ENCODE data around the gene PEX26.
"Not testable (repeated sequence)": the region's sequence is repeated elsewhere in the genome, so short reads cannot be mapped to it uniquely, and the experiment has no call there.

The PEX26 gene

GRCh38 chr22:18077639-18078328 is at the start of gene PEX26:
Gene PEX26 (plus strand): TSS chr22:18077990. CDS start chr22:18078377, 387 bp downstream.
- peak; percentile 92 for DNase-seq (ENCODE audit: low read depth)

- DNase-seq (ENCODE audit: low read depth), result no peak
Observed at GRCh38 chr22:18028817-18029527, 48.8 kb upstream of the PEX26 start.

GRCh38 chr22:18029686-18030267 is 48.0 kb upstream of the PEX26 start:
- no peak for DNase-seq (ENCODE audit: low read depth)

DNA sequence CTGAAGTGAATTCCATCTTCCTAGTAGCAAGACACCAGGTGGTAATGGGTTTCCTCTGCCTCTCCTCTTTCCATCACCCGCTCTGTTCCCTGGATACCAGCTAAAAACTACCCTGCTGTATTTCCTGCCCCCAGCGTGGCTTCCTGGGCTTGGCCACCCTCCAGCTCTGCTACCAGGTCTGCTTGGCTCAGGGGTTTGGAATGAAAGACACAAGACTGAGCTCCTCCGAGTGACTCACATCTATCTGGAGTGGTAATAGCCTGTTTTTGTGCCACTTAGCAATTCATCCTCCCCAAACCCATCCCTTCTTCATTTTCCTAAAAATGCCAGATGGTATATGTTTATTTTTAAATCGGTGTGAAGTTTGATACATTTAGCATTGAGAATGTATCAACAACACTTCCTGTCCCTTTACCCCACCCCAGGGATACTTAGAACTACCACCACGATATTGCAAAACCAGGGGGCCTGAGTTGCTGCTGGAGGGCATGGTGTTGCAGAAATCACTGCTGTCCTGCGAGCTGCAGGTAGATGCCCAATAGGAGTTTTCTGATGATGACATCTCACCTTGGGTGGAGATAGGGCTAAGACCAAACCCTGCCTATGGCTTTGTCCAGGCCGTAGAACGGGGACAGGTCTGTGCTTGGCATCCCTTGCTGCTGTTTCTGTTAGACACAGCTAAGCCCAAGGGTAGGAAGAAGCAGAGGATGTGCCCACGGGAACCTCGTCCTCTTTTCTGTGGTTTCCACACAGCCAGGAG is 45.9 kb upstream of the PEX26 start:
- DNase-seq (ENCODE audit: low read depth), result no peak

DNA sequence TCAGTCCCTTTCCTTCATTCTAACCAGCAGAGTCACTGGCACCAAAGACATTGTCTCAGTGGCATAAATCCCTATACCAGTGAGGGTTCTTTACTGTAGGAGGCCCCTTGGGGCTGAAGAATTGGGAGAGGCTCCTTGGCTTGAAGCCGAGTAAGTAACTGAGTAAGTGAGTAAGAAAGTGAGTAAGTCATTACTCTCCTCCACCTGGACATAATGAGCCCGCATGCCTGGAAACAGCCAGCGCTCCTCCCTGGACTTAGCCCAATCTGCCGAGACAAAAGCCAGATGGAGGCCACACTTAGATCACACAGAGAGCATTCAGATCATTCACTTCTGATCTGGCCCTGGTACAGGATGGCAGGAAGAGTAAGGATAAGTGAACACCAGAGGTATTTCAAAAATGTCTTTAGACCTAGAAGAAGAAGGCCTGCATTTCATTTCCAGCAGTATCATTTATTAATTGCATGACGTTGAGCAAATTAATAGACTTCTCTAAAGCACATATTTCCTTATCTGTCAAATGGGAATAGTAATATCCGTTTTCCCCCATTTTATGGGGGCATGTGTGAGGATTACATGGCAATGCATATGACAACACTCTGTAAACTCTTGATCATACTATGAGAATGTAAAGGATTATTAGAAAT is 45.2 kb upstream of the PEX26 start:
- no peak for DNase-seq (ENCODE audit: low read depth)

DNA sequence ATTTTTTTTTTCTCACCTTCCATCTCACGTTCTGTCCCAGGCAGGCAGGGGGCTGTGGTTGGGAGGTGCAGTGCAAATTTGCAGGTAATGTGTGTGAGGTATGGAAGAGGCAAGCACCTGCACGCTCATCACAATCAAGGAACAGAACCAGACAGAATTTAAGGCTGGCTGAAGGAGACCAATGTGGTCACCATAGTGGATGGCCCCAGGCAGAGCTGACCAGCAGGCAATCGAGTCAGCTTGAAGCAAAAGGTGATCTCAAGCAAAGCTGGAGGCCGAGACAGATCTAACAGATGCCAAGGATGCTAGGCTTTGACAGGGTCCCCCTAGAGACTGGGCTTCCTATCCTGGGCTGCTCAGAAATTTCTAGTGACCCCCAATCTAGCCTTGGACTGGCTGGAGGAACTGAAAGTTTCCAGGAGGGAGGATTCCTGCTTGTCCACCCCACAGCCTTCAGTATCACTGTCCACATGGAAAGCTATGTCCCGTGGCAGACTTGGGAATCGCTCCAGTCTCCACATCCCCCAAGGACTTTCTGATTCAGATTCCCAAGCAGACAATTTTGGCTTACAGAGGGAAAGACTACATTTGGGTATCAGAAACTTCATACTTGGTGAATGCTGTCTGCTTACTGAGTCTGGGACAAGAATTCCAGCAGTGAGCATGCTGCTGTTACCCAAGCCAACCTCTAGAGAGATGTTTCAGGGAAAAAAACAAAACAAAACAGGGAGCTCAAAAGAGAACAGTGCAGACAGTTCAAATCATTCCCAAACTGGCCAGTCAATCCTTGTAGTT is 44.4 kb upstream of the PEX26 start:
- no peak for DNase-seq (ENCODE audit: low read depth)

GRCh38 chr22:18034076-18034475 is 43.7 kb upstream of the PEX26 start:
- DNase-seq (ENCODE audit: low read depth), result no peak

DNA sequence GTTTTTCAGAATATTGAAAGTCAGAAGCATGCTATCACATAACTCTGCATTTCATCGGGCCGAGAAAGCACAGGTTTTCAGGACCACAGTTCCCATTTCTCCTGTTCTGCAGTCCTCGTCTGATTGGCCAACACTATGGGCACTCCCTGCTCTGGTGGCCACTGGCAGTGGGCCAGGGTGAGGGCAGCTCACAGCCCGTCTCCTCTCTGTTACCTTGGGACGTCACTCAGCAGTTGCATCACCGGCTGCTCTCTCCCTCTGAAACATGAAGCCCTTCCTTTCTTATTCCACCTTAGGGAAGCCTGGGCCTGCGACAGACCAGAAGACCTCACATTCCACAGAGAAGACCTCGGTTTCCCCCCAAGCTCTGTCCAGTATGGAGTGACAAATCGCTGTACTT is 42.0 kb upstream of the PEX26 start:
- no peak for DNase-seq (ENCODE audit: low read depth)

- DNase-seq (ENCODE audit: low read depth), result not testable (repeated sequence)
Observed at GRCh38 chr22:18040898-18041297, 36.9 kb upstream of the PEX26 start.

DNA sequence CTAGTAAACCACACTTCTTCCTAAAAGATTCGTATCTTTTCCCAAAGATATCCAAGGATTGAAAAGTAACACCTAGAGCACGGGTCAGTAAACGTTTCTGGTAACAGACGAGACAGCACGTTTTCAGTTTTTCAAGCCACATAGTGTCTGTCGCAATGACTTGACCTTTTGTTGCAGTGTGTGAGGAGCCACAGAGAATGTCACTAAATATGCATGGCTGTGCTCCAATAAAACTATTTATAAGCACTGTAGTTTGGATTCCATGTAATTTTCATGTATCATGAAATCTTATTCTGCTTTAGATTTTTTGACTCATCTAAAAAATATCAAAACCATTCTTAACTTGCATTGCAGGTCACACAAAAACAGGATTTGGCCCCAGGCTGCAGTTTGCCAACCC is 35.1 kb upstream of the PEX26 start:
- DNase-seq (ENCODE audit: low read depth), result no peak

- DNase-seq (ENCODE audit: low read depth), result no peak
Observed at GRCh38 chr22:18044548-18045271, 33.1 kb upstream of the PEX26 start.

- no peak for DNase-seq (ENCODE audit: low read depth)
Observed at GRCh38 chr22:18045794-18046193, 32.0 kb upstream of the PEX26 start.

- no peak for DNase-seq (ENCODE audit: low read depth)
Observed at GRCh38 chr22:18048041-18048440, 29.7 kb upstream of the PEX26 start.

DNA sequence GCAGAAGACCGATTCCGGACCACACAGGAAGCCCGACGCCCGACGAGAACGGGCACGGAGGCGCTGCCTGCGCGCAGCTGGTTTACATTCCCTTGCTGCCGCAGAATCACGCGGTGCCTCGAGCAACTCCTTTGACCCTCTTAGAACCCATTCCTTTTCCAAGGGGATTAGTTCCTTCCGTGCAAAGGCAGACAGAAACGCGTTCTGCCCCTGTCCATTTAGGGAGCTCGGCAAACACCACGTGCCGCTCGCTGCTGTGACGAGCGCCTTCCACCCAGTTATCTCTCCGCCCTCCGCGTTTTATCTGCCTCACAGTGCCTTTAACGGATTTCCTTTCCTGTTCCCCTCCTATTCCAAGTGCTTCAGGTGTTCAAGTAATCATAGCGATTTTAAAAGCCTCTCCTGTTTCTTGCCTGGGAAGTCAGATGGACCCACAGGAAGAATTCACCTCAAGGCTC is 29.3 kb upstream of the PEX26 start:
- no peak for DNase-seq (ENCODE audit: low read depth)

DNA sequence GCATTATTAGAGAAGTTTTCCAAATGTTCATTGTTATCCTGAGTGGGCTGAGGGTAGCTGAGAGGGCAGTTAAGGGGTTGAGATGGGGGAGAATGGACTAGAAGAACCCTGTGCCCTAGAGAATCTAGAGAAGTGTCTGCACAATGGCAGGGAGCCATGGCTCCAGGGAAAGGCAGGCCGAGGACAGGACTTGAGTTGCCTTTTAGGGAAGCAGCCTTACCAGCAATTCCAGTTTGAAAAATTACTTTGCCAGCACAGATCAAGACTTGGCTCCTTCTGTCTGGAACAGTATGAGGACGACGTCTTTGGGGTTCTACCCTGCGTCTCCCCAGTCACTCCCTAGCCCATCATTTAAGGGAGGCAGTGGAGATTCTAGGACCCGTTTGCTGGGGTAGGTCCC is 27.7 kb upstream of the PEX26 start:
- no peak for DNase-seq (ENCODE audit: low read depth)

GRCh38 chr22:18051113-18051512 is 26.7 kb upstream of the PEX26 start:
- DNase-seq (ENCODE audit: low read depth), result not testable (repeated sequence)

GRCh38 chr22:18053216-18053946 is 24.4 kb upstream of the PEX26 start:
- DNase-seq (ENCODE audit: low read depth), result not testable (repeated sequence)

- DNase-seq (ENCODE audit: low read depth), result no peak
Observed at GRCh38 chr22:18055619-18056160, 22.1 kb upstream of the PEX26 start.

- DNase-seq (ENCODE audit: low read depth), result no peak
Observed at GRCh38 chr22:18056161-18056666, 21.6 kb upstream of the PEX26 start.
